Fibroblast of mammary gland (primary cell): ENCODE data around the gene RTTN.

ENCODE experiments used
- DNase-seq: peaks from one replicate; pipeline ENCODE4 v3.0.0-alpha.2; 2010; ENCODE audit warnings: low read depth
- H3K4me3 ChIP-seq: 2 replicates; pipeline ENCODE4 v1.5.1; 2011; ENCODE audit warnings: low read depth, mild to moderate bottlenecking, low read length, moderate library complexity; ENCODE audit not compliant: control insufficient read depth
- TF ChIP-seq, protein P1 (sequence below): conservative IDR thresholded peaks from 2 replicates; pipeline ENCODE4 v1.5.1; 2011; ENCODE audit warnings: low read depth, low read length, inconsistent platforms; ENCODE audit not compliant: control insufficient read depth, insufficient read depth

The RTTN gene

DNA sequence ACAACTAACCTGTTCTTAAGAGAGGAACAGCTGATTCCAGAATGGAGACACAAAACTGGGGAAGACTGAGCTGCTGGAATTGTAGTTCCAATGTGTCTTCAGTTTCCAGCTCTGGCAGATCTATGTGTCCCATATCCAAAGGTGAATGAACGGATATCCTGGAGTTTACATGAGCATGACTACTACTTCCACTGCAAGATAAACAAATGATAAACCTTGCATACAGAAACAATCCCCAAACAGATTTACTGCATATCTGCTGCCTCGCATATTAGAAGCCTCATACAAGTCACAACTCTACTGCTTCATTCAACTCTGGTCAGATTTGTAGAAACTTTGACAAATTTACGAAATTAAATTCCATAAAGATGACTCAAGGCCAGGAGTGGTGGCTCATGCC lies 15.0 kb downstream of the RTTN start:
- TF ChIP-seq, protein P1, sequence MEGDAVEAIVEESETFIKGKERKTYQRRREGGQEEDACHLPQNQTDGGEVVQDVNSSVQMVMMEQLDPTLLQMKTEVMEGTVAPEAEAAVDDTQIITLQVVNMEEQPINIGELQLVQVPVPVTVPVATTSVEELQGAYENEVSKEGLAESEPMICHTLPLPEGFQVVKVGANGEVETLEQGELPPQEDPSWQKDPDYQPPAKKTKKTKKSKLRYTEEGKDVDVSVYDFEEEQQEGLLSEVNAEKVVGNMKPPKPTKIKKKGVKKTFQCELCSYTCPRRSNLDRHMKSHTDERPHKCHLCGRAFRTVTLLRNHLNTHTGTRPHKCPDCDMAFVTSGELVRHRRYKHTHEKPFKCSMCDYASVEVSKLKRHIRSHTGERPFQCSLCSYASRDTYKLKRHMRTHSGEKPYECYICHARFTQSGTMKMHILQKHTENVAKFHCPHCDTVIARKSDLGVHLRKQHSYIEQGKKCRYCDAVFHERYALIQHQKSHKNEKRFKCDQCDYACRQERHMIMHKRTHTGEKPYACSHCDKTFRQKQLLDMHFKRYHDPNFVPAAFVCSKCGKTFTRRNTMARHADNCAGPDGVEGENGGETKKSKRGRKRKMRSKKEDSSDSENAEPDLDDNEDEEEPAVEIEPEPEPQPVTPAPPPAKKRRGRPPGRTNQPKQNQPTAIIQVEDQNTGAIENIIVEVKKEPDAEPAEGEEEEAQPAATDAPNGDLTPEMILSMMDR = no peak
- no peak for DNase-seq
- no peak overlapping the region for H3K4me3 ChIP-seq

DNA sequence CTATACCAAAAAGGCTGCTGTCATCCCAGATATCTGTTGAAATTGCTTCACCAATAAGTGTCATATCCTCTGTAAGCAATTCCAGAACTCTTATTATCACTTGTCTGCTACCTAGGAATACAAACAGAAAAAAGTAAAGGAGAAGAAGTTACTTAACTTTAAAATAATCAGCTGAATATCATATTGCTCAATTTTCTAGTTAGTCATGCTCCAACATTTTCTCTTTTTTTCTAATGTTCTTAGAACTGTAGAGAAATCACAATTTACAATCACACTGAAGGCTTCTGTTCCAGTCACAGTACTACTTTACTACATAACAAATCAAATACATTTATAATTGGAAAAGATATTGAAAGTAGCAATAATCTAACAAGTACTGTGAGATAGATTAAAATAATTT lies 17.4 kb downstream of the RTTN start:
- H3K4me3 ChIP-seq = no peak overlapping the region
- peak; percentile 30 for DNase-seq

DNA sequence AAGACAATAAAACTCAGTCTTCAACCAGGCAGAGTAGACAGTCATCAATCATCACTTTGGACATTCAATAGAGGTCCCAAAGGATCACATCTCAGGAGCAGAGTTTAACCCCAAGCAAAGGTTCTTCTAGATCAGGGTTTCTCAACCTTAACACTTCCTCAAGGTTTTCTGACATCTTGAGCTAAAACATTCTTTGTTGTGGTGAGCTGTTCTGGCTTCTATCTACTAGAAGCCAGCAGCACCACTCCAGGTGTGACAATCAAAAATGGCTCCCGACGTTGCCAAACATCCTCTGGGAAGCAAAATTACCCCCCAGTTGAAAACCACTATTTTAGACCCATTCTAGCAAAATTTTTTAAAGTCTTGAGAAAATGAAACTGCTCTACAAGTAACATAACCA lies 22.0 kb downstream of the RTTN start:
- DNase-seq = no peak
- TF ChIP-seq, protein P1 = no peak
- no peak overlapping the region for H3K4me3 ChIP-seq

More for the DNA sequence above, 17.4 kb downstream of the RTTN start:
- TF ChIP-seq, protein P1 = no peak

GRCh38 chr18:70182548-70182947 lies 22.9 kb downstream of the RTTN start:
- no peak for DNase-seq
- TF ChIP-seq, protein P1 = no peak

GRCh38 chr18:70181725-70182124 lies 23.8 kb downstream of the RTTN start:
- no peak for DNase-seq
- no peak overlapping the region for H3K4me3 ChIP-seq
- TF ChIP-seq, protein P1 = no peak

More at GRCh38 chr18:70182548-70182947, 22.9 kb downstream of the RTTN start:
- H3K4me3 ChIP-seq = no peak overlapping the region

DNA sequence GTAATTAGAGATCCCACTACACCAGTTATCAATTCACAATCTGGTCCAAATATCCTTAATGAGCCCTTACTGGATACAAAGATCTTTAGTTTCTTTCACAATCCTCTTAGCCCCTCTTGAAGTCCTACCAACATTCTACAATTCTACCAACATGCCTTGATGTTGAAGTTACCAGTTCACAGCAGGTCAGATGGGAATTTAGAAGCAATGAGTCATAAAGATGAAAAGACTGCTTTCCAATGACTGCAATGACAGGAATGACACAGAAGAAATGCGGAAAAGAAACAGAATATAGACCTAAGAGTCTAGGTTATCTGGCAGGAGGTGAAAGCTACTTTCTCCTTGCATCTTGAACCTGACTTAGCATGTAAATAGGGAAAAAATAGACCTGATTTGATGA lies 24.5 kb downstream of the RTTN start:
- TF ChIP-seq, protein P1 = no peak
- H3K4me3 ChIP-seq = no peak overlapping the region
- peak; percentile 65 for DNase-seq

DNA sequence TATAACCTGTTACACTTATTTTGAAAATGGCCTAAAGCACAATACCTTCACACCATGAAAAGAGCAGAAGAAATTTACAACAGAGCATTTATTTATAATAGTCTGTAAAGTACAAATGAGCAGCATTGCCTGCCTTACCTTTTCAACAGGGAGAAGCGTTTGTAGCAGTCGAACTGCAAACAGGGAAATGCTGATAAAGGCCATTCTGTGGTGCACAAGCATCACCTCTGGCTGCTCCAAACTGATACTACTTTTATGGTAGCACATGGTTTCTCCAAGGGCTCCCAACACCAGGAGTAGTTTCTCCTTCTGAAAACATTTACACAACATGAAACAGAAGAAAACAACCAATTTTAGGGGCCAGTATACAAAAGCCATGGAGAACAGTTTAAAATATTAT lies 28.9 kb downstream of the RTTN start:
- TF ChIP-seq, protein P1 = no peak
- H3K4me3 ChIP-seq = no peak overlapping the region
- DNase-seq = no peak
